Right ventricle myocardium superior (tissue), 1 donor: Measurements from ENCODE around the gene TTLL11. TPM values are rescaled to one million over a fixed set of nuclear protein-coding genes. Genes with fewer than 3 reads are reported as not detected.
A peak's percentile ranks its signal among the peaks of the same experiment; 100 is the strongest.
"Not testable (repeated sequence)": the region's sequence is repeated elsewhere in the genome, so short reads cannot be mapped to it uniquely, and the experiment has no call there.

ENCODE experiments used
- ATAC-seq: fragments of 200-7000 bp; cut with Tn5 transposase; one replicate; pipeline ENCODE4 v1.9.1; 2020; ENCODE audit warnings: mild to moderate bottlenecking; ENCODE audit not compliant: poor library complexity
- DNase-seq: peaks from one replicate; pipeline ENCODE4 v3.0.0-alpha.2; 2020
- intact Hi-C: fragments of 100-400 bp; cut with DNase I; formaldehyde crosslinking; loops from one replicate; pipeline ENCODE4 v1.11.2; 2022
- total RNA-seq: library from RNA; stranded (reverse); fragmentation: NEBNext Ultra II Directional; extraction: Animal tissue kit (Norgen Biotek cat#: 25700); gene quantifications from one replicate; pipeline ENCODE4 v1.2.1, GENCODE V29; 2021
- donor health status: DM: no; HTN: yes; CAD: no; lungs with severe emphysema.

Gene TTLL11
- total RNA-seq, 1 donor from 2014 or later: 5.0 TPM

GRCh38 chr9:121811140-121811539 lies 282.0 kb downstream of the TTLL11 start:
- DNase-seq: no peak
- intact Hi-C loops: no loop called here
- no peak for ATAC-seq

- DNase-seq: no peak
- intact Hi-C loops: no loop called here
- ATAC-seq: no peak
These were observed 282.6 kb downstream of the TTLL11 start for GRCh38 chr9:121810489-121810888.

- intact Hi-C loops: no loop called here
- no peak for ATAC-seq
These were observed 283.6 kb downstream of the TTLL11 start for GRCh38 chr9:121809356-121810050.

GRCh38 chr9:121808781-121809180 lies 284.3 kb downstream of the TTLL11 start:
- no peak for ATAC-seq
- intact Hi-C loops: no loop called here
- no peak for DNase-seq

More at GRCh38 chr9:121809356-121810050, 283.6 kb downstream of the TTLL11 start:
- DNase-seq: no peak

GRCh38 chr9:121807823-121808278 lies 285.3 kb downstream of the TTLL11 start:
- DNase-seq: no peak
- intact Hi-C loops: no loop called here

GRCh38 chr9:121807069-121807822 lies 285.9 kb downstream of the TTLL11 start:
- intact Hi-C loops: no loop called here
- DNase-seq (no peak), ATAC-seq (no peak)

More at GRCh38 chr9:121807823-121808278, 285.3 kb downstream of the TTLL11 start:
- peak; percentile 49 for ATAC-seq

- DNase-seq: no peak
- ATAC-seq: no peak
- intact Hi-C loops: no loop called here
These were observed 290.4 kb downstream of the TTLL11 start for GRCh38 chr9:121802753-121803152.

- ATAC-seq: no peak
- DNase-seq: no peak
- intact Hi-C loops: no loop called here
These were observed 291.5 kb downstream of the TTLL11 start for GRCh38 chr9:121801579-121801978.

- intact Hi-C loops: no loop called here
- ATAC-seq (no peak), DNase-seq (no peak)
These were observed 292.7 kb downstream of the TTLL11 start for GRCh38 chr9:121800376-121800775.

- intact Hi-C loops: no loop called here
- DNase-seq (no peak), ATAC-seq (no peak)
These were observed 294.2 kb downstream of the TTLL11 start for GRCh38 chr9:121798941-121799340.

GRCh38 chr9:121797081-121797480 lies 296.0 kb downstream of the TTLL11 start:
- intact Hi-C loops: no loop called here
- no peak for ATAC-seq
- no peak for DNase-seq

GRCh38 chr9:121794334-121794733 lies 298.8 kb downstream of the TTLL11 start:
- intact Hi-C loops, ATAC-seq, DNase-seq: not testable (repeated sequence)

- intact Hi-C loops, ATAC-seq, DNase-seq: not testable (repeated sequence)
These were observed 300.6 kb downstream of the TTLL11 start for GRCh38 chr9:121792476-121792875.

- ATAC-seq (no peak), DNase-seq (no peak)
- intact Hi-C loops: no loop called here
These were observed 302.3 kb downstream of the TTLL11 start for GRCh38 chr9:121790841-121791240.

GRCh38 chr9:121788686-121789366 lies 304.3 kb downstream of the TTLL11 start:
- ATAC-seq (no peak), DNase-seq (no peak)
- intact Hi-C loops: no loop called here

- no peak for ATAC-seq
- DNase-seq: no peak
- intact Hi-C loops: no loop called here
These were observed 306.1 kb downstream of the TTLL11 start for GRCh38 chr9:121786998-121787422.

GRCh38 chr9:121786543-121786948 lies 306.6 kb downstream of the TTLL11 start:
- DNase-seq (no peak), ATAC-seq (no peak)
- intact Hi-C loops: no loop called here

- DNase-seq: peak; percentile 23
- ATAC-seq: no peak
These were observed 307.2 kb downstream of the TTLL11 start for GRCh38 chr9:121785673-121786542.

More at GRCh38 chr9:121785673-121786542, 307.2 kb downstream of the TTLL11 start:
- intact Hi-C loops: no loop called here
